HCT116 (cell line): Measurements from ENCODE around the gene TACC3. TPM values are rescaled to one million over a fixed set of nuclear protein-coding genes. Genes with fewer than 3 reads are reported as not detected.

Experiments used
- ATAC-seq: fragments of 200-7000 bp; cut with Tn5 transposase; 2 replicates; pipeline ENCODE4 v1.9.1; 2020; ENCODE audit warnings: mild to moderate bottlenecking, moderate library complexity
- BruUV-seq: library from RNA; stranded (reverse); fragments of 400-500 nt; replicated peaks from 2 replicates; lab custom pipeline; 2021; lab: Mats Ljungman, UMichigan
- CTCF ChIA-PET: fragments of 300-600 bp; sonication (Branson Sonifier 250); formaldehyde crosslinking; loops from one replicate; lab custom pipeline; 2021; ENCODE audit warnings: antibody characterized with exemption; lab: Charles Lee
- POLR2A ChIA-PET: fragments of 300-600, 350-600 bp; sonication (Branson Sonifier 250); formaldehyde crosslinking; loops from one replicate; lab custom pipeline; 2021; ENCODE audit warnings: antibody characterized with exemption; lab: Charles Lee
- RAD21 ChIA-PET, 2 experiments: fragments of 300-600 bp; sonication (Branson Sonifier 250); formaldehyde crosslinking; loops; one replicate each; lab custom pipeline; 2023; ENCODE audit warnings: low total read pairs in 2 of 2; ENCODE audit not compliant: uncharacterized antibody in 2 of 2, unreplicated experiment in 2 of 2, low non-redundant PET in 1 of 2; lab: Charles Lee
- DNase-seq: peaks from one replicate; pipeline ENCODE4 v3.0.0-alpha.2; 2010; ENCODE audit warnings: low read depth, low spot score
- H2AFZ ChIP-seq: fragments of 200-600 bp; shearing (Covaris generic), sonication (generic); 2 replicates; pipeline ENCODE4 v1.6.1; 2017; ENCODE audit warnings: low read depth, mixed run types, mixed read lengths, antibody characterized with exemption, low read length; ENCODE audit not compliant: poor library complexity, severe bottlenecking
- H3K27ac ChIP-seq: 2 replicates; pipeline ENCODE4 v1.5.1; 2012; ENCODE audit warnings: low read depth, low read length
- H3K27me3 ChIP-seq: fragments of 200-600 bp; sonication (generic); 2 replicates; pipeline ENCODE4 v1.6.1; 2016; ENCODE audit warnings: mixed run types, low read length, mixed read lengths; ENCODE audit not compliant: insufficient read depth
- H3K36me3 ChIP-seq, 2 experiments: fragments of 200-500 bp in 1 of 2; fragments of 200-600 bp in 1 of 2; sonication (Bioruptor generic) in 1 of 2; sonication (generic) in 1 of 2; 2 replicates each; pipeline versions ENCODE4 v1.5.1 to v1.6.1; 2014 to 2016; ENCODE audit warnings: low read length in 2 of 2, inconsistent platforms in 1 of 2, mixed read lengths in 1 of 2, mixed run types in 1 of 2; ENCODE audit not compliant: insufficient read depth in 2 of 2, control insufficient read depth in 1 of 2
- H3K4me1 ChIP-seq, 2 experiments: fragments of 200-600 bp in 1 of 2; sonication (generic) in 1 of 2; 2 replicates each; pipeline versions ENCODE4 v1.5.1 to v1.6.1; 2012 to 2017; ENCODE audit warnings: low read length in 2 of 2, inconsistent platforms in 1 of 2, mild to moderate bottlenecking in 1 of 2, mixed read lengths in 1 of 2, mixed run types in 1 of 2, moderate library complexity in 1 of 2; ENCODE audit not compliant: insufficient read depth in 2 of 2, control insufficient read depth in 1 of 2
- H3K4me2 ChIP-seq: fragments of 200-600 bp; sonication (generic); 2 replicates; pipeline ENCODE4 v1.6.1; 2017; ENCODE audit warnings: mixed run types, low read length, mixed read lengths
- H3K4me3 ChIP-seq, 2 experiments: fragments of 200-600 bp in 1 of 2; sonication (generic) in 1 of 2; replicated peaks in 1 of 2; 2 replicates each; pipeline ENCODE4 v1.5.1; 2011 to 2016; ENCODE audit warnings: low read length in 2 of 2, control low read depth in 1 of 2, low read depth in 1 of 2, mild to moderate bottlenecking in 1 of 2, mixed read lengths in 1 of 2, mixed run types in 1 of 2
- H3K79me2 ChIP-seq: fragments of 200-600 bp; sonication (generic); 2 replicates; pipeline ENCODE4 v1.6.1; 2017; ENCODE audit warnings: mild to moderate bottlenecking, mixed run types, low read length, moderate library complexity, mixed read lengths; ENCODE audit not compliant: insufficient read depth
- H3K9ac ChIP-seq: fragments of 200-600 bp; sonication (generic); 2 replicates; pipeline ENCODE4 v1.6.1; 2016; ENCODE audit warnings: low read length, mixed read lengths
- H3K9me2 ChIP-seq: fragments of 200-600 bp; sonication (generic), shearing (Covaris generic); 2 replicates; pipeline ENCODE4 v1.6.1; 2017; ENCODE audit warnings: mixed run types, mild to moderate bottlenecking, moderate library complexity; ENCODE audit not compliant: insufficient read depth
- H3K9me3 ChIP-seq, 2 experiments: fragments of 200-500 bp in 1 of 2; fragments of 200-600 bp in 1 of 2; sonication (Bioruptor generic) in 1 of 2; sonication (generic) in 1 of 2; 2 replicates each; pipeline ENCODE4 v1.6.1; 2014 to 2017; ENCODE audit warnings: low read length in 2 of 2, mixed read lengths in 2 of 2, inconsistent platforms in 1 of 2, low read depth in 1 of 2, mild to moderate bottlenecking in 1 of 2, mixed run types in 1 of 2, moderate library complexity in 1 of 2; ENCODE audit not compliant: control insufficient read depth in 1 of 2, insufficient read depth in 1 of 2
- H4K20me1 ChIP-seq: fragments of 200-600 bp; sonication (generic), shearing (Covaris generic); 2 replicates; pipeline ENCODE4 v1.6.1; 2017; ENCODE audit warnings: mixed run types, mild to moderate bottlenecking, moderate library complexity; ENCODE audit not compliant: insufficient read depth
- CBX3 ChIP-seq: IDR thresholded peaks from 2 replicates; pipeline ENCODE4 v1.6.1; 2012; ENCODE audit warnings: low read depth
- CTCF ChIP-seq, 3 experiments: fragments of 200-600 bp in 1 of 3; sonication (generic) in 1 of 3; IDR thresholded peaks in 2 of 3; conservative IDR thresholded peaks in 1 of 3; 2 replicates each; pipeline ENCODE4 v1.5.1; 2012 to 2017; ENCODE audit warnings: low read depth in 2 of 3, low read length in 2 of 3, antibody characterized with exemption in 1 of 3, borderline replicate concordance in 1 of 3, control low read depth in 1 of 3, mild to moderate bottlenecking in 1 of 3, mixed read lengths in 1 of 3, mixed run types in 1 of 3, moderate library complexity in 1 of 3; ENCODE audit not compliant: insufficient read depth in 1 of 3
- EGR1 ChIP-seq: IDR thresholded peaks from 2 replicates; pipeline ENCODE4 v1.6.1; 2012; ENCODE audit warnings: low read depth
- ELF1 ChIP-seq: IDR thresholded peaks from 2 replicates; pipeline ENCODE4 v1.6.1; 2012; ENCODE audit warnings: low read depth, borderline replicate concordance
- FOSL1 ChIP-seq: IDR thresholded peaks from 2 replicates; pipeline ENCODE4 v1.6.1; 2012; ENCODE audit warnings: low read depth
- MAX ChIP-seq: IDR thresholded peaks from 2 replicates; pipeline ENCODE4 v1.6.1; 2012
- POLR2A ChIP-seq: IDR thresholded peaks from 2 replicates; pipeline ENCODE4 v1.7.0; 2011; ENCODE audit warnings: borderline replicate concordance; ENCODE audit not compliant: insufficient read depth, insufficient read length; ENCODE audit errors: extremely low read depth
- RAD21 ChIP-seq: IDR thresholded peaks from 2 replicates; pipeline ENCODE4 v1.6.1; 2012; ENCODE audit warnings: low read depth, mild to moderate bottlenecking
- SIN3A ChIP-seq: IDR thresholded peaks from 2 replicates; pipeline ENCODE4 v1.6.1; 2012; ENCODE audit warnings: low read depth
- SP1 ChIP-seq: IDR thresholded peaks from 2 replicates; pipeline ENCODE4 v1.6.1; 2012; ENCODE audit warnings: low read depth
- TCF7L2 ChIP-seq: IDR thresholded peaks from 2 replicates; pipeline ENCODE4 v1.7.0; 2011; ENCODE audit warnings: borderline replicate concordance, inconsistent platforms; ENCODE audit not compliant: insufficient read depth, insufficient read length; ENCODE audit errors: extremely low read depth
- YY1 ChIP-seq: IDR thresholded peaks from 2 replicates; pipeline ENCODE4 v1.6.1; 2011; ENCODE audit warnings: low read length, low read depth, moderate library complexity, mild to moderate bottlenecking; ENCODE audit not compliant: insufficient replicate concordance; ENCODE audit errors: extremely low read depth
- ZBTB33 ChIP-seq: IDR thresholded peaks from 2 replicates; pipeline ENCODE4 v1.6.1; 2011; ENCODE audit warnings: mild to moderate bottlenecking, low read length, moderate library complexity; ENCODE audit not compliant: insufficient replicate concordance; ENCODE audit errors: extremely low read depth
- ZFX ChIP-seq: fragments of 450-650 bp; IDR thresholded peaks from 2 replicates; pipeline ENCODE4 v1.6.1; 2017
- ZNF274 ChIP-seq: fragments of 200-500 bp; sonication (Bioruptor generic); IDR thresholded peaks from 2 replicates; pipeline ENCODE4 v1.6.1; 2014; ENCODE audit warnings: mild to moderate bottlenecking, low read depth, low read length, inconsistent platforms
- intact Hi-C: fragments of 100-400 bp; cut with micrococcal nuclease; formaldehyde crosslinking; loops from 2 replicates; pipeline ENCODE4 v1.10.0; 2022
- total RNA-seq: library from RNA; stranded (reverse); gene quantifications from one replicate; pipeline ENCODE4 v1.2.1, GENCODE V29; 2021; ENCODE audit not compliant: unreplicated experiment

The TACC3 gene
- total RNA-seq, 1 experiment from 2014 or later: 106 TPM

GRCh38 chr4:1748465-1748995 is 27.2 kb downstream of the TACC3 start:
- intact Hi-C loops: loop anchor here (1.0 kb wide), 1 partner anchor 62 kb away; no protein-coding TSS in a partner anchor
- no TSS peak for BruUV-seq
- Histone ChIP-seq H3K9me2 (no peaks in the 10 kb centered on the region), H3K27ac (no peak overlapping the region), H3K27me3 (no peaks in the 10 kb centered on the region), H3K4me2 (peak overlapping the region; percentile 50; the same call in 1 of the 2 replicates), H3K4me1 (peaks cover 0 to 28% of the 10 kb centered on the region in 2 experiments; a peak in 1 of 4 replicates), H4K20me1 (no peaks in the 10 kb centered on the region), H3K4me3 (no peak overlapping the region), H3K9me3 (no peaks in the 10 kb centered on the region), H3K79me2 (no peaks in the 10 kb centered on the region), H3K36me3 (0 out of 4 replicates have a peak, but pooled peaks cover 0 to 3% of the 10 kb centered on the region in 2 experiments), H3K9ac (no peak overlapping the region), H2AFZ (no peak overlapping the region)
- no peak for TF ChIP-seq MAX
- peak; percentile 95 for TF ChIP-seq RAD21
- no peak for TF ChIP-seq SP1
- peak; percentile 79 to 89 (median 84) for TF ChIP-seq CTCF (IDR thresholded peaks at IDR 0.05 in 2 of 3, conservative IDR thresholded peaks at IDR 0.05 in 1 of 3; ENCODE audit: borderline replicate concordance in 1 of 3, insufficient read depth in 1 of 3, low read depth in 2 of 3, low read length in 2 of 3)
- TF ChIP-seq ELF1: no peak
- no peak for TF ChIP-seq EGR1
- ChIA-PET POLR2A (no interaction called here), RAD21 (interaction anchor here (0.7 to 1.5 kb wide), 3 partner anchors 61 to 178 kb away, joined by 3 to 8 read pairs (median 7); no protein-coding TSS in a partner anchor), CTCF (interaction anchor here (0.6 to 2.9 kb wide), 10 partner anchors 18 to 162 kb away, joined by 3 to 43 read pairs (median 4); partner anchors contain the start of genes FGFR3, NSD2, TACC3 and TMEM129)
- peak; percentile 44 for DNase-seq
- ATAC-seq: peak; percentile 71

- Histone ChIP-seq H3K36me3 (no peaks in the 10 kb centered on the region), H3K4me1 (peaks cover 0 to 28% of the 10 kb centered on the region in 2 experiments; a peak in 1 of 4 replicates), H4K20me1 (no peaks in the 10 kb centered on the region), H3K79me2 (no peaks in the 10 kb centered on the region), H3K9me2 (no peaks in the 10 kb centered on the region), H3K9ac (no peak overlapping the region), H3K9me3 (no peaks in the 10 kb centered on the region), H3K4me2 (no peak overlapping the region), H3K27ac (no peak overlapping the region), H3K27me3 (no peaks in the 10 kb centered on the region), H3K4me3 (no peak overlapping the region), H2AFZ (no peak overlapping the region)
- BruUV-seq: no TSS peak
- ChIA-PET CTCF (no interaction called here), RAD21 (interaction anchor here in 1 of 2 experiments (1.5 kb wide), 1 partner anchor 60 kb away, joined by 8 read pairs; no protein-coding TSS in a partner anchor), POLR2A (no interaction called here)
- ATAC-seq (no peak), DNase-seq (no peak)
- intact Hi-C loops: no loop called here
- TF ChIP-seq CBX3 (no peak), ZFX (no peak), SIN3A (no peak), EGR1 (no peak), ZBTB33 (no peak), ZNF274 (no peak), YY1 (no peak), MAX (no peak), TCF7L2 (no peak), FOSL1 (no peak), POLR2A (no peak), ELF1 (no peak), RAD21 (no peak)
Measured at GRCh38 chr4:1749370-1749769, 28.0 kb downstream of the TACC3 start.
